ENCODE data around the gene CDC6.

The CDC6 gene

GRCh38 chr17:40340327-40340726 is 52.6 kb downstream of the CDC6 start:
- DNase-seq: no peak

- peak; percentile 83 for DNase-seq
These were observed 53.5 kb downstream of the CDC6 start for GRCh38 chr17:40340880-40341807.

- peak; percentile 76 for DNase-seq
These were observed 54.3 kb downstream of the CDC6 start for GRCh38 chr17:40341808-40342503.

- DNase-seq: no peak
These were observed 55.0 kb downstream of the CDC6 start for GRCh38 chr17:40342504-40343218.

GRCh38 chr17:40343219-40344119 is 55.8 kb downstream of the CDC6 start:
- DNase-seq: no peak

GRCh38 chr17:40344421-40345160 is 56.9 kb downstream of the CDC6 start:
- DNase-seq: peak; percentile 46

- DNase-seq: peak; percentile 89
These were observed 57.7 kb downstream of the CDC6 start for GRCh38 chr17:40345161-40345993.

GRCh38 chr17:40345994-40346764 is 58.5 kb downstream of the CDC6 start:
- DNase-seq: no peak

GRCh38 chr17:40346765-40347158 is 59.1 kb downstream of the CDC6 start:
- no peak for DNase-seq

GRCh38 chr17:40347319-40348135 is 59.8 kb downstream of the CDC6 start:
- DNase-seq: no peak

GRCh38 chr17:40348136-40348504 is 60.4 kb downstream of the CDC6 start:
- no peak for DNase-seq

GRCh38 chr17:40348562-40349476 is 61.1 kb downstream of the CDC6 start:
- no peak for DNase-seq

GRCh38 chr17:40349477-40349894 is 61.8 kb downstream of the CDC6 start:
- DNase-seq: no peak

- peak; percentile 51 for DNase-seq
These were observed 62.4 kb downstream of the CDC6 start for GRCh38 chr17:40349895-40350688.

GRCh38 chr17:40350689-40351358 is 63.1 kb downstream of the CDC6 start:
- peak; percentile 50 for DNase-seq

Measured in right kidney (tissue), 1 donor.